HCT116 (cell line): Measurements from ENCODE around the gene GGT5.
"Not testable (repeated sequence)": the region's sequence is repeated elsewhere in the genome, so short reads cannot be mapped to it uniquely, and the experiment has no call there.

Experiments
- CBX3 ChIP-seq: IDR thresholded peaks from 2 replicates; pipeline ENCODE4 v1.6.1; 2012; ENCODE audit warnings: low read depth
- CEBPB ChIP-seq: IDR thresholded peaks from 2 replicates; pipeline ENCODE4 v1.6.1; 2012; ENCODE audit warnings: low read depth
- EGR1 ChIP-seq: IDR thresholded peaks from 2 replicates; pipeline ENCODE4 v1.6.1; 2012; ENCODE audit warnings: low read depth
- ELF1 ChIP-seq: IDR thresholded peaks from 2 replicates; pipeline ENCODE4 v1.6.1; 2012; ENCODE audit warnings: low read depth, borderline replicate concordance
- EZH2 ChIP-seq: fragments of 200-600 bp; sonication (generic); IDR thresholded peaks from 2 replicates; pipeline ENCODE4 v1.6.1; 2017; ENCODE audit warnings: antibody characterized with exemption, mixed run types
- POLR2A ChIP-seq: IDR thresholded peaks from 2 replicates; pipeline ENCODE4 v1.7.0; 2011; ENCODE audit warnings: borderline replicate concordance; ENCODE audit not compliant: insufficient read depth, insufficient read length; ENCODE audit errors: extremely low read depth
- POLR2AphosphoS5 ChIP-seq: IDR thresholded peaks from 2 replicates; pipeline ENCODE4 v1.6.1; 2011; ENCODE audit warnings: mild to moderate bottlenecking, low read depth, low read length, moderate library complexity
- RAD21 ChIP-seq: IDR thresholded peaks from 2 replicates; pipeline ENCODE4 v1.6.1; 2012; ENCODE audit warnings: low read depth, mild to moderate bottlenecking
- YY1 ChIP-seq: IDR thresholded peaks from 2 replicates; pipeline ENCODE4 v1.6.1; 2011; ENCODE audit warnings: low read length, low read depth, moderate library complexity, mild to moderate bottlenecking; ENCODE audit not compliant: insufficient replicate concordance; ENCODE audit errors: extremely low read depth
- TF ChIP-seq, protein P1 (sequence below), 3 experiments: fragments of 200-600 bp in 1 of 3; sonication (generic) in 1 of 3; IDR thresholded peaks in 2 of 3; conservative IDR thresholded peaks in 1 of 3; 2 replicates each; pipeline ENCODE4 v1.5.1; 2012 to 2017; ENCODE audit warnings: low read depth in 2 of 3, low read length in 2 of 3, antibody characterized with exemption in 1 of 3, borderline replicate concordance in 1 of 3, control low read depth in 1 of 3, mild to moderate bottlenecking in 1 of 3, mixed read lengths in 1 of 3, mixed run types in 1 of 3, moderate library complexity in 1 of 3; ENCODE audit not compliant: insufficient read depth in 1 of 3
- TF ChIP-seq, protein P2 (sequence below): IDR thresholded peaks from 2 replicates; pipeline ENCODE4 v1.6.1; 2012; ENCODE audit warnings: low read depth
- TF ChIP-seq, protein P3 (sequence below): IDR thresholded peaks from 2 replicates; pipeline ENCODE4 v1.6.1; 2012

DNA sequence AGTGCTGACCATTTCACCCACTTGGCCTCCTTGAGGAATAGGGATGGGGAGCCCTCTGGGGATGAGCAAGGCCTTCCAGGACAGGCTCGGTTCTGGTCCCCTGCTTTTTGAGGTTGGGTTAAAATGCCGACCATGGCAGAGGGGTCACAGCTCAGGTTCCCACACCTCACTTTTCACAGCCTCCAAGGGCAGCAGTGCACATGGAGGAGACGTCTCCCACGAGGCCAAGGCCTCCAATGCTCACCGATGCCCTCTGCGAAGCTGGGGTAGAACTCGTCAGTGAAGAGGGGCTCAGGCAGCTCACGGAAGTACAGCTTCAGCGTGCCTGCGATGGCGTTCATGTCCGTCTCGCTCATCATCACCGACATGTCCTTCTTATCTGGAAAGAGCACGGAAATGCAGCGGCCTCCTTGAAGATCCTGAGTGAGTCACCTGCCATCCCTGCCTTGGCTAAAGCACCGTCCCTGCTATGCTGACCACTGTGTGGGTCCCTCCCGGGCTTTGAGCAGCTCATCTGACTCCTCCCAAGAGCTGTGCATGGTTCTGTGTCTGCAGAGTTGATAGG lies 17.4 kb upstream of the GGT5 start:
- not testable (repeated sequence) for TF ChIP-seq EZH2, YY1, POLR2A, ELF1, EGR1, CEBPB, POLR2AphosphoS5, RAD21, CBX3
- TF ChIP-seq, protein P1, sequence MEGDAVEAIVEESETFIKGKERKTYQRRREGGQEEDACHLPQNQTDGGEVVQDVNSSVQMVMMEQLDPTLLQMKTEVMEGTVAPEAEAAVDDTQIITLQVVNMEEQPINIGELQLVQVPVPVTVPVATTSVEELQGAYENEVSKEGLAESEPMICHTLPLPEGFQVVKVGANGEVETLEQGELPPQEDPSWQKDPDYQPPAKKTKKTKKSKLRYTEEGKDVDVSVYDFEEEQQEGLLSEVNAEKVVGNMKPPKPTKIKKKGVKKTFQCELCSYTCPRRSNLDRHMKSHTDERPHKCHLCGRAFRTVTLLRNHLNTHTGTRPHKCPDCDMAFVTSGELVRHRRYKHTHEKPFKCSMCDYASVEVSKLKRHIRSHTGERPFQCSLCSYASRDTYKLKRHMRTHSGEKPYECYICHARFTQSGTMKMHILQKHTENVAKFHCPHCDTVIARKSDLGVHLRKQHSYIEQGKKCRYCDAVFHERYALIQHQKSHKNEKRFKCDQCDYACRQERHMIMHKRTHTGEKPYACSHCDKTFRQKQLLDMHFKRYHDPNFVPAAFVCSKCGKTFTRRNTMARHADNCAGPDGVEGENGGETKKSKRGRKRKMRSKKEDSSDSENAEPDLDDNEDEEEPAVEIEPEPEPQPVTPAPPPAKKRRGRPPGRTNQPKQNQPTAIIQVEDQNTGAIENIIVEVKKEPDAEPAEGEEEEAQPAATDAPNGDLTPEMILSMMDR (IDR thresholded peaks at IDR 0.05 in 2 of 3, conservative IDR thresholded peaks at IDR 0.05 in 1 of 3; ENCODE audit: borderline replicate concordance in 1 of 3, insufficient read depth in 1 of 3, low read depth in 2 of 3, low read length in 2 of 3), result not testable (repeated sequence)
- TF ChIP-seq, protein P2, sequence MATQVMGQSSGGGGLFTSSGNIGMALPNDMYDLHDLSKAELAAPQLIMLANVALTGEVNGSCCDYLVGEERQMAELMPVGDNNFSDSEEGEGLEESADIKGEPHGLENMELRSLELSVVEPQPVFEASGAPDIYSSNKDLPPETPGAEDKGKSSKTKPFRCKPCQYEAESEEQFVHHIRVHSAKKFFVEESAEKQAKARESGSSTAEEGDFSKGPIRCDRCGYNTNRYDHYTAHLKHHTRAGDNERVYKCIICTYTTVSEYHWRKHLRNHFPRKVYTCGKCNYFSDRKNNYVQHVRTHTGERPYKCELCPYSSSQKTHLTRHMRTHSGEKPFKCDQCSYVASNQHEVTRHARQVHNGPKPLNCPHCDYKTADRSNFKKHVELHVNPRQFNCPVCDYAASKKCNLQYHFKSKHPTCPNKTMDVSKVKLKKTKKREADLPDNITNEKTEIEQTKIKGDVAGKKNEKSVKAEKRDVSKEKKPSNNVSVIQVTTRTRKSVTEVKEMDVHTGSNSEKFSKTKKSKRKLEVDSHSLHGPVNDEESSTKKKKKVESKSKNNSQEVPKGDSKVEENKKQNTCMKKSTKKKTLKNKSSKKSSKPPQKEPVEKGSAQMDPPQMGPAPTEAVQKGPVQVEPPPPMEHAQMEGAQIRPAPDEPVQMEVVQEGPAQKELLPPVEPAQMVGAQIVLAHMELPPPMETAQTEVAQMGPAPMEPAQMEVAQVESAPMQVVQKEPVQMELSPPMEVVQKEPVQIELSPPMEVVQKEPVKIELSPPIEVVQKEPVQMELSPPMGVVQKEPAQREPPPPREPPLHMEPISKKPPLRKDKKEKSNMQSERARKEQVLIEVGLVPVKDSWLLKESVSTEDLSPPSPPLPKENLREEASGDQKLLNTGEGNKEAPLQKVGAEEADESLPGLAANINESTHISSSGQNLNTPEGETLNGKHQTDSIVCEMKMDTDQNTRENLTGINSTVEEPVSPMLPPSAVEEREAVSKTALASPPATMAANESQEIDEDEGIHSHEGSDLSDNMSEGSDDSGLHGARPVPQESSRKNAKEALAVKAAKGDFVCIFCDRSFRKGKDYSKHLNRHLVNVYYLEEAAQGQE, result not testable (repeated sequence)
- TF ChIP-seq, protein P3, sequence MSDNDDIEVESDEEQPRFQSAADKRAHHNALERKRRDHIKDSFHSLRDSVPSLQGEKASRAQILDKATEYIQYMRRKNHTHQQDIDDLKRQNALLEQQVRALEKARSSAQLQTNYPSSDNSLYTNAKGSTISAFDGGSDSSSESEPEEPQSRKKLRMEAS, result not testable (repeated sequence)
